ENCODE results near the gene RBM34.

- TF ChIP-seq, protein P1, sequence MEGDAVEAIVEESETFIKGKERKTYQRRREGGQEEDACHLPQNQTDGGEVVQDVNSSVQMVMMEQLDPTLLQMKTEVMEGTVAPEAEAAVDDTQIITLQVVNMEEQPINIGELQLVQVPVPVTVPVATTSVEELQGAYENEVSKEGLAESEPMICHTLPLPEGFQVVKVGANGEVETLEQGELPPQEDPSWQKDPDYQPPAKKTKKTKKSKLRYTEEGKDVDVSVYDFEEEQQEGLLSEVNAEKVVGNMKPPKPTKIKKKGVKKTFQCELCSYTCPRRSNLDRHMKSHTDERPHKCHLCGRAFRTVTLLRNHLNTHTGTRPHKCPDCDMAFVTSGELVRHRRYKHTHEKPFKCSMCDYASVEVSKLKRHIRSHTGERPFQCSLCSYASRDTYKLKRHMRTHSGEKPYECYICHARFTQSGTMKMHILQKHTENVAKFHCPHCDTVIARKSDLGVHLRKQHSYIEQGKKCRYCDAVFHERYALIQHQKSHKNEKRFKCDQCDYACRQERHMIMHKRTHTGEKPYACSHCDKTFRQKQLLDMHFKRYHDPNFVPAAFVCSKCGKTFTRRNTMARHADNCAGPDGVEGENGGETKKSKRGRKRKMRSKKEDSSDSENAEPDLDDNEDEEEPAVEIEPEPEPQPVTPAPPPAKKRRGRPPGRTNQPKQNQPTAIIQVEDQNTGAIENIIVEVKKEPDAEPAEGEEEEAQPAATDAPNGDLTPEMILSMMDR (IDR thresholded peaks at IDR 0.05): no peak
- TF ChIP-seq POLR2A (IDR thresholded peaks at IDR 0.05) (no peak), EP300 (IDR thresholded peaks at IDR 0.05) (no peak)
Observed at GRCh38 chr1:235151033-235151432, 10.0 kb downstream of the RBM34 start.

Data from stomach (tissue), 4 donors.